ENCODE measurements around the gene ZMAT5.
A peak's percentile ranks its signal among the peaks of the same experiment; 100 is the strongest.

The ZMAT5 gene

DNA sequence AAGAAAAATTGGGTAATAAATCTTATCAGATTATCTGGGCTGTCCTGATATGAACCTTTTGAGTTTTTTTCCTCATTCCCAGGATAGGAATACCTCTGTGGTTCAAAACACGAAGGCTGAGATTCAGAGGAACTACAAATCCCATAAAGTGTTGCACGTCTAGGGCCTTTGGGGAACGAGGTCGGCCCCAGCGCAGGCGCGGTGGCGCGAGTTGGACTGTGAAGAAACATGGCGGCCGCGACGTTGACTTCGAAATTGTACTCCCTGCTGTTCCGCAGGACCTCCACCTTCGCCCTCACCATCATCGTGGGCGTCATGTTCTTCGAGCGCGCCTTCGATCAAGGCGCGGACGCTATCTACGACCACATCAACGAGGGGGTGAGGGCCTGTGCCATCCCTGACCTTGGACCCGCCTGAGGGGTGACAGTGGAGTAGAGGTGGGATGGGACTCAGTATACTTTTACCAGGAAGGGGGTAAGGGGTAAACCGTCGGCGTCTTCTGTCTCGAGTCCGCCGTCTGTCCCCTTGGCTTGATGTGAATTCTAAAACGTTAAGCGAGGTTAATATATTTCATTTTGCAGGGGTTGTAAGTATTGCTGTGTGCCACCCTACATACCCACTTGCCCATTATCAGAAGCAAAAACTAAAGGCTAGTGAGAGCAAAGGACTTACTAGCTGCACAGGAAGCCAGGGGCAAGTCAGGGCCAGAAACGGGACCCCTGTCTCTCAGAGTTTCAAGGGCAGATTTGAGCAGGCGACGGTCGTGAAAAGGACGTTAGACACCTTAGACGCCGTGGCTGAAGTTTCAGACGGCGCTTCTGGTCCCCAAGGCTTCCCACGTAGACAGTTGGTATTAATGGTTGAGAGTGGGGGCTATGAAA, 604 bp upstream of the ZMAT5 start, which contains the start of gene UQCR10:
TSS of gene UQCR10 (plus strand) at position 199 of the 881 bp plus-strand sequence. CDS start at position 229, 30 bp downstream.
- peak within 1 kb of the TSS; percentile 92 for H3K4me3 ChIP-seq (ENCODE audit: control insufficient read depth, low read depth, low read length)
- TF ChIP-seq, protein P1, sequence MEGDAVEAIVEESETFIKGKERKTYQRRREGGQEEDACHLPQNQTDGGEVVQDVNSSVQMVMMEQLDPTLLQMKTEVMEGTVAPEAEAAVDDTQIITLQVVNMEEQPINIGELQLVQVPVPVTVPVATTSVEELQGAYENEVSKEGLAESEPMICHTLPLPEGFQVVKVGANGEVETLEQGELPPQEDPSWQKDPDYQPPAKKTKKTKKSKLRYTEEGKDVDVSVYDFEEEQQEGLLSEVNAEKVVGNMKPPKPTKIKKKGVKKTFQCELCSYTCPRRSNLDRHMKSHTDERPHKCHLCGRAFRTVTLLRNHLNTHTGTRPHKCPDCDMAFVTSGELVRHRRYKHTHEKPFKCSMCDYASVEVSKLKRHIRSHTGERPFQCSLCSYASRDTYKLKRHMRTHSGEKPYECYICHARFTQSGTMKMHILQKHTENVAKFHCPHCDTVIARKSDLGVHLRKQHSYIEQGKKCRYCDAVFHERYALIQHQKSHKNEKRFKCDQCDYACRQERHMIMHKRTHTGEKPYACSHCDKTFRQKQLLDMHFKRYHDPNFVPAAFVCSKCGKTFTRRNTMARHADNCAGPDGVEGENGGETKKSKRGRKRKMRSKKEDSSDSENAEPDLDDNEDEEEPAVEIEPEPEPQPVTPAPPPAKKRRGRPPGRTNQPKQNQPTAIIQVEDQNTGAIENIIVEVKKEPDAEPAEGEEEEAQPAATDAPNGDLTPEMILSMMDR (IDR thresholded peaks at IDR 0.05; ENCODE audit: control insufficient read depth, insufficient read depth, low read depth, low read length, missing control alignments), result no peak
- peak; percentile 61 for DNase-seq (ENCODE audit: low read depth)

DNA sequence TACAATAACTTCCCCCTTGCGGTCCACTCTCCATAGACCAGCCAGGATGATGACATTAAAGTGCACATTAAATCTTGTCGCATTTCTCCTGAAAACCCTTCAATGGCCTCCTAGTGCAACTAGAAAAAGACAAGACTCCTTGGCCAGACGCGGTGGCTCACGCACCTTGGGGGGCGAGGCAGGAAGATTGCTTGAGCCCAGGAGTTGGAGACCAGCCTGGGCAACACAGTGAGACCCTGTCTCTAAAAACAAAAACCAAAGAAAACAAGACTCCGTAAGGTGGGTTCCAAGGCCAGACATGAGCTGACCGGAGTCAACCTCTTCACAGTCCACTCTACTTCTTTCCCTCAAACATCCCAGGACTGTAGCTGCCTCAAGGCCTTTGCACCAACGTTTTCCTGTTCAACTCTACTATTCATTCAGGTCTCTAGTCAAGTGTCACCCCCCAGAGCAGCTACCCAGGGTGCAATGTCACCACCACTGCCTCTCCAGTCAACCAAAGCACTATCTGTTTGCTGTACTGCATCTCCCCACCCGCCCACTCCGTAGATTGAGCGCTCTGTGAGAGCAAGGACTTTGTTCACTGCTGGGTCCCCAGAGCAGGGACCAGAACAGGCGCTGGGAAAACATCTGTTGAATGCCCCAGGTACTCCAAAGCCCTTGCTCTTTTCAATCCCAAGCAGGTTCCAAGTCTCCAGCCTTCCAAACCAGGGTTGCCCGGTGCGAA, 739 bp downstream of the ZMAT5 start:
- TF ChIP-seq, protein P1 (IDR thresholded peaks at IDR 0.05; ENCODE audit: control insufficient read depth, insufficient read depth, low read depth, low read length, missing control alignments), result no peak
- DNase-seq (ENCODE audit: low read depth), result no peak
- H3K4me3 ChIP-seq (ENCODE audit: control insufficient read depth, low read depth, low read length), result peak overlapping the region; percentile 85

DNA sequence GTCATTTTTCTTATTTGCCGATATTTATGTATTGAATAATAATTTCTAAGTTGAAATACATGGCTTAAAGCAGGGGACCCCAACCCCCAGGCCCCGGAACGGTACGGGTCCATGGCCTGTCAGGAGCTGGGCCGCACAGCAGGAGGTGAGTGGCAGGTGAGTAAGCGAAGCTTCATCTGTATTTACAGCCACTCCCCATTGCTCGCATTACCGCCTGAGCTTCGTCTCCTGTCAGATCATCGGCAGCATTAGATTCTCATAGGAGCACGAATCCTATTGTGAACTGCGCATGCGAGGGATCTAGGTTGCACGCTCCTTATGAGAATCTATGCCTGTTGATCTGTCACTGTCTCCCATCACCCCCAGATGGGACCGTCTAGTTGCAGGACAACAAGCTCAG, 4.5 kb downstream of the ZMAT5 start:
- TF ChIP-seq, protein P1 (IDR thresholded peaks at IDR 0.05; ENCODE audit: control insufficient read depth, insufficient read depth, low read depth, low read length, missing control alignments), result no peak
- H3K4me3 ChIP-seq (ENCODE audit: control insufficient read depth, low read depth, low read length), result no peak overlapping the region
- no peak for DNase-seq (ENCODE audit: low read depth)

DNA sequence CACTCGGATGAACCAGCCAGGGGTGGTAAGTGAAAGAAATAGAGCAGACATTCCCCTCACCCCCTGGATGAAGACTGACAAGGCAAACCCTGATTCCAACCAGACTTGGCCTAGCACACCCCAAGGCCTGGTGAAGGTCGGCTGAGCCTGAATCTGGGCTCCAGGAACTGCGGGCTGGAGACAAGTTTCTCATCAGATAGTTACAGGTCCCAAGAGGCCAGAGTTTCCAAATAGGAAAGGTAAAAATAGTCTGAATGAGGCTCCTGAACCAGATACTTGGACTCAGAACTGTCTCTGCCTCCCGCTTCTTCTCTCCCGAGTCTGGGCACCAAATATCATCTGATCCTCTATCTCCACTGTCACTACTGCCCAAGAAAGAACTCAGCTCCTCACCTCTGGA, 7.8 kb downstream of the ZMAT5 start:
- DNase-seq (ENCODE audit: low read depth), result no peak
- TF ChIP-seq, protein P1 (IDR thresholded peaks at IDR 0.05; ENCODE audit: control insufficient read depth, insufficient read depth, low read depth, low read length, missing control alignments), result no peak
- H3K4me3 ChIP-seq (ENCODE audit: control insufficient read depth, low read depth, low read length), result no peak overlapping the region

DNA sequence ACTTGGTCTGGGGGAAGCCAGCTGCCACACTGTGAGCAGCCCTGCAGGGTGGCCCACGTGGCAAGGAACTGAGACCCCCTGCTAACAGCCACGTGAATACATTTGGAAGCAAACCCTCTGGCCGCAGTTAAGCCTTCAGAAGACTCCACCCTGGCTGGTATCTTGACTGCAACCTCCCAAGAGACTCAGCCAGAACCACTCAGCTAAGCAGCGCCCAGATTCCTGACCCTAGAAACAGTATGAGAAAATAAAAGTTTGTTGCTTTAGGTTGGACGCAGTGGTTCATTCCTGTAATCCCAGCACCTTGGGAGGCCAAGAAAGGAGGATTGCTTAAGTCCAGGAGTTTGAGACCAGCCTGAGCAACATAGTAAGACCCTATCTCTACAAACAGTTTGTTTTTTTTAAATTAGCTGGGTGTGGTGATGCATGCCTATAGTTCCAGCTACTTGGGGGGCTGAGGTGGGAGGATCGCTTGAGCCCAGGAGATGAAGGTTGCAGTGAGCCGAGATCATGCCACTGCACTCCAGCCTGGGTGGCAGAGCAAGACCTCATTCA, 8.7 kb downstream of the ZMAT5 start:
- no peak overlapping the region for H3K4me3 ChIP-seq (ENCODE audit: control insufficient read depth, low read depth, low read length)
- TF ChIP-seq, protein P1 (IDR thresholded peaks at IDR 0.05; ENCODE audit: control insufficient read depth, insufficient read depth, low read depth, low read length, missing control alignments), result no peak
- no peak for DNase-seq (ENCODE audit: low read depth)

DNA sequence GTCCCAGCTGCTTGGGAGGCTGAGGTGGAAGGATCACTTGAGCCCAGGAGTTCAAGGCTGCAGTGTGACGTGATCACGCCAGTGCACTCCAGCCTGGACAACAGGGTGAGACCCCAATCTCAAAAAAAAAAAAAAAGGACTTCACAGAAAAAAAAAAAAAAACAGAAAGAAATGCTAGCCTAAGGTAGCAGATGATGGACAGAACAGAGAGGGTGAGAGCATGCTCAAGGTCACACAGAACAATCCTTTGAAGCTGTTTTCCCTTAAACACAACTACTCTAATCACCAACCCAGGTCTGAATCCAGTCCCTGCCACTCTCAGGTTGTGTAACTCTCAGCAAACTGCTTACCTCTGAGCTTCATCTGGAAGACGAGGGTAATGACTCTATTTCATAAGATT, 9.7 kb downstream of the ZMAT5 start:
- TF ChIP-seq, protein P1 (IDR thresholded peaks at IDR 0.05; ENCODE audit: control insufficient read depth, insufficient read depth, low read depth, low read length, missing control alignments), result no peak
- H3K4me3 ChIP-seq (ENCODE audit: control insufficient read depth, low read depth, low read length), result no peak overlapping the region
- no peak for DNase-seq (ENCODE audit: low read depth)
